Measurements from ENCODE around the gene ACVR1.

Gene ACVR1

GRCh38 chr2:157897106-157897971 lies 21.2 kb upstream of the ACVR1 start:
- no peak for TF ChIP-seq GLIS3 (CRISPR knock-in tag; IDR thresholded peaks at IDR 0.05)
- TF ChIP-seq TOX (CRISPR knock-in tag; IDR thresholded peaks at IDR 0.05; ENCODE audit: borderline replicate concordance) = no peak
- TF ChIP-seq PPARA (CRISPR knock-in tag; IDR thresholded peaks at IDR 0.05; ENCODE audit: borderline replicate concordance) = no peak
- no peak for TF ChIP-seq ZNF8 (CRISPR knock-in tag; IDR thresholded peaks at IDR 0.05)
- TF ChIP-seq TCF4 (CRISPR knock-in tag; IDR thresholded peaks at IDR 0.05; ENCODE audit: borderline replicate concordance) = no peak
- no peak for TF ChIP-seq OSR1 (CRISPR knock-in tag; IDR thresholded peaks at IDR 0.05)
- TF ChIP-seq ARNTL (CRISPR knock-in tag; IDR thresholded peaks at IDR 0.05; ENCODE audit: borderline replicate concordance, low read depth) = no peak
- ATAC-seq = no peak

- TF ChIP-seq CREB5 (CRISPR knock-in tag; IDR thresholded peaks at IDR 0.05; ENCODE audit: low read depth) (no peak), GLIS3 (CRISPR knock-in tag; IDR thresholded peaks at IDR 0.05) (no peak), TOX (CRISPR knock-in tag; IDR thresholded peaks at IDR 0.05; ENCODE audit: borderline replicate concordance) (no peak), SNAI2 (CRISPR knock-in tag; IDR thresholded peaks at IDR 0.05) (no peak), ZFP3 (CRISPR knock-in tag; IDR thresholded peaks at IDR 0.05) (no peak), ARNTL (CRISPR knock-in tag; IDR thresholded peaks at IDR 0.05; ENCODE audit: borderline replicate concordance, low read depth) (no peak), ZNF70 (CRISPR knock-in tag; IDR thresholded peaks at IDR 0.05) (no peak), ZFP30 (CRISPR knock-in tag; IDR thresholded peaks at IDR 0.05) (no peak), CSDC2 (CRISPR knock-in tag; IDR thresholded peaks at IDR 0.05) (no peak), ZNF565 (CRISPR knock-in tag; conservative IDR thresholded peaks at IDR 0.05; ENCODE audit: low read depth) (no peak), PPARA (CRISPR knock-in tag; IDR thresholded peaks at IDR 0.05; ENCODE audit: borderline replicate concordance) (no peak), ISL1 (CRISPR knock-in tag; IDR thresholded peaks at IDR 0.05) (no peak), TSHZ2 (CRISPR knock-in tag; IDR thresholded peaks at IDR 0.05) (no peak), CSRNP3 (CRISPR knock-in tag; IDR thresholded peaks at IDR 0.05) (no peak), POU6F1 (CRISPR knock-in tag; IDR thresholded peaks at IDR 0.05; ENCODE audit: borderline replicate concordance, low read depth) (no peak), OSR1 (CRISPR knock-in tag; IDR thresholded peaks at IDR 0.05) (no peak), ZNF8 (CRISPR knock-in tag; IDR thresholded peaks at IDR 0.05) (no peak), ESRRG (CRISPR knock-in tag; IDR thresholded peaks at IDR 0.05) (no peak), BACH2 (CRISPR knock-in tag; IDR thresholded peaks at IDR 0.05; ENCODE audit: borderline replicate concordance) (no peak)
- ATAC-seq = no peak
Measured at GRCh38 chr2:157895531-157895930, 19.4 kb upstream of the ACVR1 start.

GRCh38 chr2:157894694-157895435 lies 18.7 kb upstream of the ACVR1 start:
- TF ChIP-seq BACH2 (CRISPR knock-in tag; IDR thresholded peaks at IDR 0.05; ENCODE audit: borderline replicate concordance) (no peak), TOX (CRISPR knock-in tag; IDR thresholded peaks at IDR 0.05; ENCODE audit: borderline replicate concordance) (no peak)
- ATAC-seq = no peak

All from SK-N-SH treated with all-trans-retinoic acid at 6 μM for 48 hours (cell line).